Fibroblast of skin of right biceps (primary cell): ENCODE measurements around the gene TSFM.

ENCODE experiments used
- DNase-seq: peaks from one replicate; pipeline ENCODE4 v3.0.0-alpha.2; 2013

TSFM gene

DNA sequence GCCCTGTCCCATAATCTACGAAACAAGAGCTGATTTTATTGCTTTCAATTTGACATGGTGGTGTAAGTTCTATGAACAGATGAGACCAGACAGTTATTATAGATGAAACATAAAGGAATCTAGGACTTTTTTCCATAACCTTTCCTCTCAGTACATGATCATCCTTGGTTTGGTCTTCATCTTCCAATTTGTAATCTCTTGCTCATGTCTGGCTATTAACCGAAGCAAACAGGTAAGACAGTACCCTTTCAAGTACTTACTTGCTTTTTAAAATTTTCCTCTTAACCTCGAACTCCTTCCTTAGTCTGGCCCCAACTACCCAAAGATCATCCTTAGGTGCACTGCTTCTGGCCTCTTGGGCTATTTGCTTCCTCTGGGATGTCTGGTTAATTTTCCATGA, 36.6 kb upstream of the TSFM start:
- no peak for DNase-seq

DNA sequence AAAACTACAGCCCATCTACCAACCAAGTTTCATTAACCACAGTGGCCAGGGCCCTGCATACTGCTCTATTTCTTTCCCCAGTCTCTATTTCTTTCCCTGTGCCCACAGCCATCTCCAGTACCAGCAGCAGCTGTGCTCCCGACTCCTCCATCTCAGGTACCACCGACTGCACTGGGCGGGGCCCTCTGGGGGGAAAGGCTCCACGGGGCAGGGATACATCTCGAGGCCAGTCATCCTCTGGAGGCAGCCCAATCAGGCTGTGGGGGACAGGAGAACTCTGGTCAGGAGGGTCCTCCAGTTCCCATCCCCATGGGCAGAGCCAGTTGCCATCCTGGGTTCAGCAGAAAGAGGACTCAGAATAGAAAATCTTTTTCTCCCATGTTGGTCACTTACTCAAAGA, 33.5 kb upstream of the TSFM start:
- no peak for DNase-seq

- DNase-seq, result no peak
Measured at GRCh38 chr12:57750561-57751431, 31.8 kb upstream of the TSFM start.

GRCh38 chr12:57751432-57751787, 31.2 kb upstream of the TSFM start:
- no peak for DNase-seq

DNA sequence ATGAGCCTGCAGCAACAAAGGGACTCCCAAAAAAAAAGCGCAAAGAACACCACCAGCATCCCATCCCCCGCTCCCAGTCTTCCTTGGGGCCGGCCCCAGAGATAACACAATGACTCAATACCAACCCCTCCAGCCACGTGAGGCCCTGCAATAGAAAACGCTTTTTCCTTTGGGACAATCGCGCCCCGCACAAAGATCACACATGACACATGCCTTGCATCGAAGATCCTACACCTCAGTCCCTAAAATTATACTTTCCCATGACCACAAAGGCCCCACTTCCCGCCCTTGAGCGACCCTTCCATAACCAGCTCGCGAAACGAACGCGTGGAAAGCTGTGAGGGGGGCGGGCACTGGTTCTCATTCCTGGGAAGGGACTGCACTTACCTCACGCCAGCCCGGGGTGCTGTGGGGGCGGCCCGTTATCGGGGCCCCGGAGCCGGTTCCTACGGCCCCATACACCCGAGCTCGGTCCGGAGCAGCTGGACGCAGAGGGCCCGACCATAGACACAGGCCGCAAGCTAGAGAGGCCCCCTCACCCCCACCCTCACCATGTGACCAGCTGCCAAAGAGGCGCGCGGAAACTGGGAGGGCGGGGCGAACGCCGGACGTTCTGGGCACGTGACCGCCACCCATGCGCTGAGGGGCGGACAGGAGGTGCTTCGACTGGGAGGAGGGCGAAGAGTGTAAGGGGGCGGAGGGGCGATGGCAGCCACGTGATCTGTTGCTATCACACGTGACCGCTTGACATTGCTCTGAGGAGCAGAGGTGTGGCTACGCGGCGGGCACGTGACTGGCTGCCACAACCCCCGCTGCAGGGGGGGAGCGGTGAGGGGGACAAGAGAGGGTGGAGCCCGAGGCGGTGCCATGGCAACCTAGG, 30.6 kb upstream of the TSFM start, which contains the start of gene CDK4:
TSS of gene CDK4 (minus strand) at position 523 of the 880 bp plus-strand sequence. CDS start 593 bp downstream, outside the sequence.
- DNase-seq, result peak; percentile 100

- no peak for DNase-seq
Measured at GRCh38 chr12:57752668-57753000, 30.0 kb upstream of the TSFM start.

GRCh38 chr12:57753756-57754337, 28.7 kb upstream of the TSFM start:
- DNase-seq, result no peak

- no peak for DNase-seq
Measured at GRCh38 chr12:57754411-57755193, 28.0 kb upstream of the TSFM start, which contains the start of gene MARCHF9. Gene MARCHF9 (plus strand): TSS chr12:57755103. CDS start chr12:57755529, 426 bp downstream.

DNA sequence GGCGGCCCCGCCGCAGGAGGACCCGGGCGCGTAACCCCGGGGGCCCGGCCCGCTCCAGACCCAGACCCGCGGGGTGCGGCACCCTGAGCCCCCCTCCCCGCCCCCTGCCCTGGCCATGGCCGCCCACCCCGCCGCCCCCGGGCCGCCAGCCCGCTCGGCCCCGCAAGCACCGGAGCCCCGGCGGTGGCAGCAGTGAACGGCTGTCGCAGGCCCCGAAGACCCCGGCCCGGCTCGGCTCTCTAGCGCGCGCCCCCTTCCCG, 27.5 kb upstream of the TSFM start:
- no peak for DNase-seq

DNA sequence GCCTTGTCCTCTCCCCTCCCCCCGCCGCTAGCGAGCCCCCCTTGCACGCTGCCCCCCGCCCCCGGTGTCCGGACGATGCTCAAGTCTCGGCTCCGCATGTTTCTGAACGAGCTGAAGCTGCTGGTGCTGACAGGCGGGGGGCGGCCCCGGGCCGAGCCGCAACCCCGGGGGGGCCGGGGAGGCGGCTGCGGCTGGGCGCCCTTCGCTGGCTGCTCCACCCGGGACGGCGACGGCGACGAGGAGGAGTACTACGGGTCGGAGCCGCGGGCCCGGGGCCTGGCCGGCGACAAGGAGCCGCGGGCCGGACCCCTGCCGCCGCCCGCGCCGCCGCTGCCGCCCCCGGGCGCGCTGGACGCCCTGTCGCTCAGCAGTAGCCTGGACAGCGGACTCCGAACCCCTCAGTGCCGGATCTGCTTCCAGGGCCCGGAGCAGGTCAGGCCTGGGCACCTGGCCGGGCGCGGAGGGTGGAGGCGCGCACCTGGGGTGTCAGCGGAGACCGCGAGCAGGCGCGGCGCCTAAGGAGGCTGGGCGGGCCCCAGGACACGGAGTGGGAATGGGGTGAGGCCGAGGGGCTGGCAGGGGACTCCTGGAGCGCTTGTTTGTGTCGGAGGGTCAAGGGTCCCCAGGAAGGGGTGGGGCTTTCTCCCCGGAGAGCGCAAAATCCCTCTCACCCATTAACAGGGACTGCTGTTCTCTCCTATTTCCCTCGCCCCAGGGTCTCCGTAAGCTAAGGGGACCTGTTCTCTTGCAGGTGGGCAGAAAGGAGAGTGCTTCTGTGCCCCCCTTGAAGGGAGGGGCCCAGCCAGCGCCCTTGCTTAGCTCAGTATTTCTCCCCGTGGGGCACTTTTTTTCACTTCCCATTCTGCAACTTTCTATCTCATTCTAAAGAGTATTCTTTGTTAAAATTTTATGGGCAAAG, 26.9 kb upstream of the TSFM start:
- DNase-seq, result no peak

- peak; percentile 38 for DNase-seq
Measured at GRCh38 chr12:57756406-57757341, 25.9 kb upstream of the TSFM start.

DNA sequence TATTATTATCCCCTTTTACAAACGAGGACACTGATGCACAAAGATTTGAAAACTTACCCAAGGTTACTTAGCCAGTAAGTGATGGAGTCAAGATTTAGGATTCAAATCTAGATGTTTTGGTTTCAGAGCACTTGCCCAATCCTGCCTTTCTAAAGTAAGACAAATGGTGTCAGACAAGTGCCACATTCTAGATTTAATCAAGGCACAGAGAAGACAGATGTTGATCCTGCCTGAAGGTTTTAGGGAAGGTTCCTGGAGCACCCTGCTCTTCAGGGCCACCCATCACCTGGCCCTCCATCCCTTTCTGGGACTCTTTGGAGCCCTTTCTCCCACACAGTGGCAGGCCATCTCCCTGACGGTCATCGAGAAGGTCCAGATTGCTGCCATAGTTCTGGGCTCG, 24.8 kb upstream of the TSFM start:
- DNase-seq, result no peak

DNA sequence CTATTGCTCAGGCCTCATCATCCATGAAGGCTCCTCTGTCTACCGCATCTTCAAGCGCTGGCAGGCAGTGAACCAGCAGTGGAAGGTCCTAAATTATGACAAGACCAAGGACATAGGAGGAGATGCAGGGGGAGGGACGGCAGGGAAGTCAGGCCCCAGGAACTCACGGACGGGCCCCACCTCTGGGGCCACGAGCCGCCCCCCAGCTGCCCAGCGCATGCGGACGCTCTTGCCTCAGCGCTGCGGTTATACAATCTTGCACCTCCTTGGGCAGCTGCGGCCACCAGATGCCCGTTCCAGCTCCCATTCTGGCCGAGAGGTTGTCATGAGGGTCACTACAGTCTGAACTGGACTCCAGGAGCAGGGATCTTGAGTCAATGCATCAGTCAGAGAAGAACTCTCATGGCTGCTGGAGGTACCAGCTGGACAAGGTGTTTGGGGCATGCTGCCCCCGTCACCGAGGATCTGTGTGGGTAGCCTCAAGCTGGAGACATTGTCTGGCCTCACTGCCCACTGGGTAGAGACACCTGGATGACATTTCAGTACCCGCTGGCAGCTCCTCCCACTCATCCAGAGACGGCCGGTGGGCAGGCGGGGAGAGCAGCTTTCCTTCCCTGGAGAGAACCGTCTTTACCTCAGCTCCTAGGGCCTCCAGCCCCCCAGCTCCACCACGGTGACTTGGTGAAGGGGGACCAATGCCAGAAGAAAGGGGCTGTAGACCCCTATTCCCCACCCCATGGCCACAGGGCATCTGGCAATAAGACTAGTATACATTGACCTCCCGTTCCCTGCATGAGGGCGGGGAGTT, 23.8 kb upstream of the TSFM start:
- DNase-seq, result no peak

DNA sequence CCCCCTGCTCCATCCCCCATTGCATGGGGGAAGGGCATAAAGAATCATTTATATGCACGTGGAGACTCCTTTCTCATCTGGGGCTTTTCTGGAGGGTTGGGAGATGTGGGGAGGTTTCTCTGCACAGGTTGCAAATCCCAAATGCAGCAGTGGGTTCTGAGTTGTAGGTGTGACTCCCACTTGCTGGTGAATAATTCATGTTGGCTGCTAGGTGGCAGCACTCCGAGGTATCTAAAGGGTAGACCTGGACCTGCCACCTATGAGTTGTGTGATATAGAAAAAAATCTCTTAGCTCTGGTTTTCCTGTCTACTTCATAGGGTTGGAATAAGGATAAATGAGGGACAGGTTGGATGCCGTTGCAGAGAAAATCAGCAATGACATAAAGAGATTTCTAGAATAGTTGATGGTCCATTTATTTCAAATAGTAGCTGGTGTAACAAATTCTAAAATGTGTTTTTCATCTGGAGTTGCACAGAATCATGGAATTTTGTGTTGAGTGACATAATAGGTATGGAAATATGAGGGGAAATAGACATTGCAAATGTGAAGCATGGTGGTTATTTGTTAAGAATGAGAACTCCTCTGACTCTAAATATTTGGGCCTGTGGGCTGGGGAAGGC, 23.1 kb upstream of the TSFM start:
- no peak for DNase-seq

DNA sequence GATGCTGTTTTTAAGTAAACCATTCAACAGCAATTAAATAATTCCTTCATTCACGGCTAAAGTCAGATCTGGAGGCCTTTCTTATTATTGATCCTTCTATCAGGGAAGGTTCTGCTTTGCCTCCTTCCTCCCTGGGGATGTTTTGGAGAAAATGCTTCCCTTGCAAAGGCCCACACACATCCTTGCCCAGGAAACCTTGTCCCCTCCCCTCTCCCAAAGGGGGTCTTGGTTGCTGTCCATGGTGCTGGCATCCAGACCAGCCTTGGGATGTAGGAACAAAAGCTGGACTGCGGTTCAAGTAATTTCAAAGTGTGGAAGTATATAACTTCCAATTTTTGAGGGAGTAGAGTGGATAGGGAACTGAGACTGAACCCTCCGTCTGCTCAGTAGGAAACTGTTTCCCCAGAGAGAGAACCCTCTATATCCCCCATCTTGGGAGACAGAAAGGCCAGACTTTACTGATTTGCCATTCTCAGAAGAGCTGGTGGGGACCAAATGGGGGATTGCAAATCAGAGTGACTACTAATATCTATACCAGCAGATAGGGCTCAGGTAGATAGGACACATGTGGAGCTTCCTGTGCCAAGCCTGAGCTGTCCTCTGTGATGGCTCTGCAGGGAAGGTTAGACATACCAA, 22.1 kb upstream of the TSFM start:
- DNase-seq, result no peak

DNA sequence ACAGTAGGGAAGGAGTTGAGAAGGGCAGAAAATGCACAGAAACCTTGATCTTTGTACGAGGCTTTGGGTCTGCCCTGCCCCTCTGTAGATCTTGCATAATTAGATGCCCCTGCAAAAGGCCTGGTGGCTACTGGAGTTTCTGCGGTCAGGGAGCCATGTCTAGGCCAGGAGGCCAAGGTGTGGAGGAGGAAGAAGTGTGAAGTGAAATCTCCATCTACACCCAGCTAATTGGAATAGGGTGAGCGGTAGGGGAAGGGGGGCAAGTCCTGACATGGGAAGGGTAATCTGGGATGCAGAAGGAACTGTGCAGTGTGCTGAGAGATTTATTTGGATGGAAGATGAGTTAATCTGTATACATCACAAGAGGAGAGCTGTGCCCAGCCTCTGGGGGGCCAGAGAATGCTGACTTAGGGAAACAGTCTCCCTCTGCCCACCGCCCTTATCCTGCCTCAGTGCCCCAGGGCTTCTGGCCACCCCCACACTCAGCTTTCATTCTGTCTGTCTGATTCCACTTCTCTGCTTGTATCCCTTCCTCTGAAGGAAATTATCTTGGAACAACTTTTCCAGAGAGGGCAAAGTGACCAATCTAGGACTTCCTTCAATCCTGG, 21.1 kb upstream of the TSFM start:
- no peak for DNase-seq

GRCh38 chr12:57762463-57762862, 20.1 kb upstream of the TSFM start:
- DNase-seq, result no peak

- DNase-seq, result no peak
Measured at GRCh38 chr12:57763881-57764661, 18.5 kb upstream of the TSFM start.
